PC-9 (cell line): ENCODE measurements around the gene CLIP1. TPM values are rescaled to one million over a fixed set of nuclear protein-coding genes. Genes with fewer than 3 reads are reported as not detected.

Experiments used
- BruUV-seq: library from RNA; stranded (reverse); fragments of 400-500 nt; replicated peaks from 2 replicates; lab custom pipeline; 2021; lab: Mats Ljungman, UMichigan
- CTCF ChIA-PET: fragments of 300-600 bp; sonication (Branson Sonifier 250); formaldehyde crosslinking; loops from one replicate; lab custom pipeline; 2022; ENCODE audit warnings: antibody characterized with exemption; lab: Charles Lee
- POLR2A ChIA-PET: fragments of 300-600 bp; sonication (Branson Sonifier 250); formaldehyde crosslinking; loops from one replicate; lab custom pipeline; 2022; ENCODE audit warnings: antibody characterized with exemption; ENCODE audit not compliant: unreplicated experiment; lab: Charles Lee
- DNase-seq, 2 experiments: peaks; one replicate each; pipeline versions ENCODE4 v3.0.0 to v3.0.0-alpha.2; 2015 to 2022; ENCODE audit warnings: mixed read lengths in 1 of 2
- H2AFZ ChIP-seq: fragments of 200-600 bp; sonication (generic); 2 replicates; pipeline ENCODE4 v1.8.1; 2017; ENCODE audit warnings: antibody characterized with exemption
- H3F3A ChIP-seq: fragments of 200-600 bp; sonication (generic); 2 replicates; pipeline ENCODE4 v1.8.1; 2017; ENCODE audit warnings: antibody characterized with exemption, mild to moderate bottlenecking, low read depth; ENCODE audit not compliant: insufficient read depth
- H3K27ac ChIP-seq: fragments of 200-600 bp; sonication (generic); 2 replicates; pipeline ENCODE4 v1.6.1; 2016; ENCODE audit warnings: mixed run types
- H3K27me3 ChIP-seq: fragments of 200-600 bp; sonication (generic); 2 replicates; pipeline ENCODE4 v1.6.1; 2016; ENCODE audit warnings: low read depth, mixed run types; ENCODE audit not compliant: insufficient read depth
- H3K36me3 ChIP-seq: fragments of 200-600 bp; sonication (generic); 2 replicates; pipeline ENCODE4 v1.6.1; 2016; ENCODE audit warnings: low read depth, mixed run types
- H3K4me1 ChIP-seq: fragments of 200-600 bp; sonication (generic); replicated peaks from 2 replicates; pipeline ENCODE4 v1.6.1; 2016; ENCODE audit warnings: mixed run types; ENCODE audit not compliant: insufficient read depth
- H3K4me2 ChIP-seq: fragments of 200-600 bp; sonication (generic); 2 replicates; pipeline ENCODE4 v1.6.1; 2017; ENCODE audit warnings: mixed run types
- H3K4me3 ChIP-seq: fragments of 200-600 bp; sonication (generic); 2 replicates; pipeline ENCODE4 v1.6.1; 2016; ENCODE audit warnings: mixed run types
- H3K79me2 ChIP-seq: fragments of 200-600 bp; sonication (generic); 2 replicates; pipeline ENCODE4 v1.6.1; 2017; ENCODE audit warnings: low read depth, mixed run types
- H3K9me2 ChIP-seq: fragments of 200-600 bp; sonication (generic); 2 replicates; pipeline ENCODE4 v1.8.1; 2017; ENCODE audit warnings: mild to moderate bottlenecking; ENCODE audit not compliant: insufficient read depth
- H3K9me3 ChIP-seq: fragments of 200-600 bp; sonication (generic); 2 replicates; pipeline ENCODE4 v1.8.1; 2016; ENCODE audit warnings: low read depth; ENCODE audit not compliant: insufficient read depth
- H4K20me1 ChIP-seq: fragments of 200-600 bp; sonication (generic); 2 replicates; pipeline ENCODE4 v1.8.1; 2017; ENCODE audit not compliant: insufficient read depth
- CTCF ChIP-seq: fragments of 200-600 bp; sonication (generic); conservative IDR thresholded peaks from 2 replicates; pipeline ENCODE4 v1.6.1; 2017; ENCODE audit warnings: mixed run types, antibody characterized with exemption, mild to moderate bottlenecking, moderate library complexity
- EZH2 ChIP-seq: fragments of 200-600 bp; sonication (generic); IDR thresholded peaks from 2 replicates; pipeline ENCODE4 v1.8.0; 2017; ENCODE audit warnings: antibody characterized with exemption, low read depth
- intact Hi-C: fragments of 100-400 bp; cut with micrococcal nuclease; formaldehyde crosslinking; loops from one replicate; pipeline ENCODE4 v1.10.0; 2022; ENCODE audit not compliant: unreplicated experiment
- total RNA-seq: library from RNA; stranded (reverse); gene quantifications from 2 replicates; pipeline ENCODE4 v1.2.3, GENCODE V29; 2021

CLIP1 gene
- total RNA-seq, 1 experiment from 2014 or later: 86.9 TPM

DNA sequence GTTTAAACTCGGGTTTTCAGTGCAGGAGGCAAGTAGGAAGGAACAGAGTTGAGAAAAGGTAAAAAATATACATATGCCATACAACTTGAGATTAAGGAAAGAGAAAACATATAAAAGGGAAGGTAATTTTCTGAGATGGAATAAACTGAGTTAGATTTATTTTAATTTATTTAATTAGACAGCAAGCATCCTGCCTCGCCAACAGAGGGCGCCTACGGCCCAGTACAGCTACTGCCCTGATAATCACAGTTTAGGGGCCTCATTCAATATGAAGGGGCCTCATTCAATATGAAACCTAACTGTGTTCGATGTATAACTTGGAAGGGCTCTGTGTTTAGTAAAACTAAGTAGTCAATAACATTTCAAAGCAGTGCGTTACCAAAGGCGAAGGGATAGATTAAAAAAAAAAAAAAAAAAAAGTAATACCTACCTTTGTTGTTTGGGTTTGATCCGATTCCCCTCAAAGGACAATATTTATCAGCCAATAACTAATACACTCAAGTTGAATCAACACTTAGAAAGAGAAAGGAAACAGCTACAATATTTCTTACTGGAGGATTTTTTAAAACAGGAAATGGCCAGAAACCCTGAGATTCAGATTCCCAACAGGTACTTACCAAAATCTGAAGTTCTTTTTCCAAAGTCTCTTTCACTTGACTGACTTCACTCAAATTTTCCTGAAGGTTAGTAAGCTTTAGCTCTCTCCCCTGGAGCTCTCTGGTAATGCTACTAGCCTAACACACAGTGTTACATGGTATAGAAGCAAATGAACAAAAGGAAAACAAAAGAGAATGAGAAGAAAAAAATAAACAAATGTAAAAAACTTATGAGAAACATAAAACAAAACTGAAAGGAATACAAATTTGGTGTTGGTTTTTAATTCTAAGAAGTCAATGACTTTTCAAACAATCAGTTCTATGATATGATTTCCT lies 86.2 kb downstream of the CLIP1 start:
- Histone ChIP-seq H3K9me2 (no peaks in the 10 kb centered on the region), H3K27me3 (no peaks in the 10 kb centered on the region), H4K20me1 (no peaks in the 10 kb centered on the region), H3K4me2 (no peak overlapping the region), H3K79me2 (no peaks in the 10 kb centered on the region), H3K27ac (peak overlapping the region; percentile 36), H3K4me3 (no peak overlapping the region), H2AFZ (no peak overlapping the region), H3K4me1 (no peaks in the 10 kb centered on the region), H3K9me3 (no peaks in the 10 kb centered on the region), H3F3A (peaks cover 15% of the 10 kb centered on the region; the same call in 1 of the 2 replicates), H3K36me3 (peaks cover 23% of the 10 kb centered on the region; the same call in 1 of the 2 replicates)
- peak in 1 of 2 experiments; percentile 29 for DNase-seq
- TF ChIP-seq CTCF (peak; percentile 87), EZH2 (no peak)
- BruUV-seq: no TSS peak
- intact Hi-C loops: loop anchor here (1.0 kb wide), 1 partner anchor 135 kb away; no protein-coding TSS in a partner anchor
- ChIA-PET POLR2A (interaction anchor here (0.6 kb wide), 1 partner anchor 191 kb away, joined by 10 read pairs; the partner anchor contains the start of genes KNTC1 and RSRC2), CTCF (interaction anchor here (0.5 to 0.7 kb wide), 7 partner anchors 44 to 231 kb away, joined by 5 to 15 read pairs (median 5); no protein-coding TSS in a partner anchor)

DNA sequence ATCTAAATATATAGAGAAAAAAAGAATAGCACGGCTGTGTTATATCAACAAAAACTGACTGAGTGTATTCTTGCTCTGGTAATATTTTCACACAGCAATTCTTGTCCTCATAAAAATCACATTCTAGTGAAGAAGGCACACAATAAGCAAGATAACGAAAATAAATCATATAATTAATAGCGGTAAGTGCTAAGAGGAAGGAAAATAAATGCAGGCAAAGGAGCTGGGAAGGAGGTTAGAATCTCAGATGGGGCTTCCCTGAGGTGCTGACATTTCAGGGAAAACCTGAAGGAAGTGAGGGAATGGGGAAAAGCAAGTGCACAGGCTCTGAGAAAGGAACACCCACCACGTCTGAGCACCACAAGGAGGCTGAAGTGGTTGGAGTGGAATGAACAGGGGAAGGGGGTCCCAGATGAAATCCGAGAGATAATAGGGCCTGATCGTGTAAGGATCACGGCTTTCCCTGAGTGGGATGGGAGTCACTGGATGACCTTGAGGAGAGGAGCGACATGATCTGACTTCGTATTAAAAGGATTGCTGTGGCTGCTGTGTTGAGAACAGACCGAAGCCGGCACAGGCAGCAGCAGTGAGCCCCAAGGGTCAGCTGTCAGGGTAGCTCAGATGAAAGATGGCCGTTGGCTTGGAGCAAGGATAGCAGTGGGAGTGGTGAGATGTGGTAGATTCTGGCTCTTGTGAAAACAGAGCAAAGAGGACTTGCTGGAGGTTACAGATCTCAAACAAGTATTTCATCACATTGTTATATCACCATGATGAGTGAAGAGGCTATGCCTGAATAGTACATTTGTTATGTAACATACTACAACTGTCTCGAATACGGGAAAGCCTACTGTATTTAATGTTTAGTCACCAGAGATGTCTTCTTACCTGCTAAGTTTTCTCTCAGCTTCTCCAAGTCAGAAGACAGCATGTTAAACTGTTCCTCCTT lies 89.1 kb downstream of the CLIP1 start:
- Histone ChIP-seq H3K9me3 (no peaks in the 10 kb centered on the region), H3K27ac (no peak overlapping the region), H3K9me2 (no peaks in the 10 kb centered on the region), H4K20me1 (no peaks in the 10 kb centered on the region), H3K4me2 (no peak overlapping the region), H3K36me3 (peaks cover 20% of the 10 kb centered on the region; the same call in 1 of the 2 replicates), H3K4me1 (no peaks in the 10 kb centered on the region), H3K4me3 (no peak overlapping the region), H2AFZ (no peak overlapping the region), H3F3A (peaks cover 15% of the 10 kb centered on the region; the same call in 1 of the 2 replicates), H3K79me2 (no peaks in the 10 kb centered on the region), H3K27me3 (no peaks in the 10 kb centered on the region)
- no peak for DNase-seq
- ChIA-PET POLR2A (no interaction called here), CTCF (no interaction called here)
- intact Hi-C loops: no loop called here
- TF ChIP-seq CTCF (no peak), EZH2 (no peak)
- BruUV-seq: no TSS peak
